ENCODE results near the gene PRKN.

The PRKN gene

GRCh38 chr6:161948462-161948861 is 779.1 kb downstream of the PRKN start:
- no peak for DNase-seq

GRCh38 chr6:161947371-161947770 is 780.2 kb downstream of the PRKN start:
- no peak for DNase-seq

- no peak for DNase-seq
Observed at GRCh38 chr6:161946461-161946860, 781.1 kb downstream of the PRKN start.

GRCh38 chr6:161943561-161943960 is 784.0 kb downstream of the PRKN start:
- no peak for DNase-seq

GRCh38 chr6:161941565-161941964 is 786.0 kb downstream of the PRKN start:
- no peak for DNase-seq

- no peak for DNase-seq
Observed at GRCh38 chr6:161940519-161940918, 787.0 kb downstream of the PRKN start.

GRCh38 chr6:161926324-161926723 is 801.2 kb downstream of the PRKN start:
- DNase-seq, result no peak

GRCh38 chr6:161924516-161925116 is 803.0 kb downstream of the PRKN start:
- no peak for DNase-seq

GRCh38 chr6:161922631-161923119 is 804.9 kb downstream of the PRKN start:
- peak in 4 of 14 donors; percentile 4 to 11 (median 8) for DNase-seq

- no peak for DNase-seq
Observed at GRCh38 chr6:161921602-161922395, 805.8 kb downstream of the PRKN start.

GRCh38 chr6:161919691-161920090 is 807.9 kb downstream of the PRKN start:
- DNase-seq, result no peak

- no peak for DNase-seq
Observed at GRCh38 chr6:161918628-161919205, 808.8 kb downstream of the PRKN start.

GRCh38 chr6:161918109-161918531 is 809.4 kb downstream of the PRKN start:
- DNase-seq, result no peak

- DNase-seq, result no peak
Observed at GRCh38 chr6:161917645-161918044, 809.9 kb downstream of the PRKN start.

GRCh38 chr6:161915456-161915964 is 812.1 kb downstream of the PRKN start:
- DNase-seq, result no peak

- no peak for DNase-seq
Observed at GRCh38 chr6:161908872-161909271, 818.7 kb downstream of the PRKN start.

- DNase-seq, result no peak
Observed at GRCh38 chr6:161906571-161906970, 821.0 kb downstream of the PRKN start.

- no peak for DNase-seq
Observed at GRCh38 chr6:161903584-161904212, 823.9 kb downstream of the PRKN start.

GRCh38 chr6:161901740-161902426 is 825.7 kb downstream of the PRKN start:
- DNase-seq, result no peak

GRCh38 chr6:161894436-161894835 is 833.1 kb downstream of the PRKN start:
- no peak for DNase-seq

GRCh38 chr6:161891542-161891941 is 836.0 kb downstream of the PRKN start:
- DNase-seq, result no peak

- DNase-seq, result peak in 1 of 14 donors; percentile 14
Observed at GRCh38 chr6:161890832-161891297, 836.7 kb downstream of the PRKN start.
